NCI-H1105 treated with DMSO at 0.1 percent for 48 hours (cell line): ENCODE data around the gene C5orf15.
"Not testable (repeated sequence)": the region's sequence is repeated elsewhere in the genome, so short reads cannot be mapped to it uniquely, and the experiment has no call there.

ENCODE experiments used
- DNase-seq: peaks from one replicate; lab custom pipeline; 2025; lab: John Stamatoyannopoulos, UW

Gene C5orf15

DNA sequence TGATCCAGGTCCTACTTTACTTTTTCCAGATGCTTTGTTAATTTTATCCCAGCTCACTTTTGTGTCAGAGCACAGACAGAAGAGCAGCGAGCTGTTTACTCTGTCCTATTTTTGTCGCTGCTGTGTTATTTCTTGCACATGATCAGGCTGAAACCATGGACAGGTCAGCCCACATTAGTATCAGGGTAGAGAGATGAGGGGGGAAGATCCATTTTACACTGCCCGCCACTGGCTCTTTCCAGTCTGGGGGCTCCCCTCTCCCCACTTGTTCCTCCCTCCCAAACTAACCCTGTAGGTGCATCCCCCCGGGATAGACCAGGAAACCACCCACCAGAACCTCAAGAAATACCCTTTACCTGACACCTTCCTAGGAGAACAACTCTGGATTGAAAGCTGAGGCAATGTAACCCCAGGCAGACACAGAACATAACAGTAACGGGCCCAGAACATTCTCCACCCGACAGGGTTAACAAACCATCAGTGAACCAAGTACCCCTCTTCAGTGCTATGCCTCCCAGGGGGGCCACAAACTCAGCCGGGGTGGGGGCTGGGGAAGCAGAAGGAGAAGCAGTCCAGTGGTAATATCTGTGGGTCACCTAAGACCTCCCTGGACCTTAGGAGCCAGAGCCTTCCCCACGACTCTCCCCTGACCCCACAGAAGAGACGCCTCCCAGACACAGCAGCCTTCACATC, 26.0 kb upstream of the C5orf15 start:
- no peak for DNase-seq

- DNase-seq: no peak
These were observed 24.9 kb upstream of the C5orf15 start for GRCh38 chr5:133993185-133993936.

GRCh38 chr5:133992429-133993155, 24.2 kb upstream of the C5orf15 start:
- DNase-seq: no peak

DNA sequence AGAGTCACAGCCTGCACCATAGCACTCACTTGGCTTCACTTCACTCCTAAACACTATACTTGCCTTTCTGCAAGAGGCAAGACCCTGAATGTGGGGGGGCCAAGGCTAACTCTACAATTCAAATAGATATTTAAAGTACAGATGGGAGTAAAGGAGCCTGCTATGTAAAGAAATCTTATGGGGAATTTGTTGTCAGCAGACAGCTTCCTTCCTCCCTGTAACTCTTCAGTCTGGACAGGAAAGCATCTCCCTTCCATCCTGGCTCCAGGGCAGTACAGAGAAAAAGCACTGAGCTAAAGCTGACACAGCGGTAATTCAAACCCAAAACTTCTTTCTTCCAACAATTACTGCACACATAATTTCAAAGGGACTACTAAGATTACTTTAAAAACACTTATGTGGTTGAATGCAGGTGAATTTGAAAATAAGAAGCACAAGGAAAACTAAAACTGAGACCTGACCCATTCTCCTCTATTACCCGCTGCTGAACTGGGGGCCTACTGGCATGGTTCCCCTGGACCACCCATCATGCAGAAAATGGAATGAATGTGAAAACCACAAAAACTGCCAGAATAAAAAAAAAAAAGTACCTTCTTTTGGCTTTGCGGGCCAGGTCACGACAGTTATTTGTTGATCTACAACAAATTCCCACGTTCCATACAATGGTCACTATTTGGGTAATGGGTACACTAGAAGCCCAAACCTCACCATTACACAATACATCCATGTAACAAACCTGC, 22.9 kb upstream of the C5orf15 start:
- DNase-seq: no peak

DNA sequence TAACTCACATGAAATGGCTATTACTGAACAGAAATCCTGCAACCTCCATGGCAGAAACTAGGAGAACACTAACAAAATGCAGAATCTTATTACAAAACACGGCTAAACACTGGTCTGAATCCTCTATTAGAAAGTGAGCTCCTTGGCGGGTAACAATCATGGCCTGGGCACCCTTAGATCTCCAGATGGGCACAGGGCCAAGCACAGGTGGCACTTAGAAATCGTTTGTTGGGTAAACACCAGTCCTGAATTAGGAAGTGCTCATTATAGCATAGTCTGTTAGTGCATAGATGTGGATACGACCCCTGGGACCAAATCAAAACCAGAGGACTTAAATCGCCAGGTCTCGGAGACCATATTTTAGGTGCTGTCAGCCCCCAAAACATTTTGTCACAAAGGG, 22.0 kb upstream of the C5orf15 start:
- peak; percentile 68 for DNase-seq

- no peak for DNase-seq
These were observed 17.2 kb upstream of the C5orf15 start for GRCh38 chr5:133985540-133986180.

GRCh38 chr5:133983674-133984073, 15.2 kb upstream of the C5orf15 start:
- no peak for DNase-seq

- no peak for DNase-seq
These were observed 13.3 kb upstream of the C5orf15 start for GRCh38 chr5:133981714-133982113.

- no peak for DNase-seq
These were observed 12.2 kb upstream of the C5orf15 start for GRCh38 chr5:133980652-133981051.

DNA sequence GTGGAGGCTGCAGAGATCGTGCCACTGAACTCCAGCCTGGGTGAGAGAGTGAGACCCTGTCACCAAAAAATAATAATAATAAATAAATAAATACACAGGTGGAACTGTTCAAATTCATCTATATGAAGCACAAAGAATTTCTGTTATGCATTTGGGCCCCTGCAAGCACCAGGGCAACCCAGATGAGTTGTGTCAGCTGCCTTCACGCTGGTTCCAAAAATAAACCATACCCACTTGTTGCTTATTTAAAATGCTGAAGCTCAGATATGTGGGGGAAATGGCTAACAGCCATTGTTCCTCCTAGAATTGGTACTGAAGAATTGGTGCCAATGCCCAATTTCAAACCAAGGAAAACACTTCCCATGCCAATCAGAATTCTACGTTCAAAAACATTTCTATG, 10.5 kb upstream of the C5orf15 start:
- no peak for DNase-seq

- DNase-seq: no peak
These were observed 9.4 kb upstream of the C5orf15 start for GRCh38 chr5:133977858-133978257.

GRCh38 chr5:133977161-133977787, 8.8 kb upstream of the C5orf15 start:
- peak; percentile 64 for DNase-seq

DNA sequence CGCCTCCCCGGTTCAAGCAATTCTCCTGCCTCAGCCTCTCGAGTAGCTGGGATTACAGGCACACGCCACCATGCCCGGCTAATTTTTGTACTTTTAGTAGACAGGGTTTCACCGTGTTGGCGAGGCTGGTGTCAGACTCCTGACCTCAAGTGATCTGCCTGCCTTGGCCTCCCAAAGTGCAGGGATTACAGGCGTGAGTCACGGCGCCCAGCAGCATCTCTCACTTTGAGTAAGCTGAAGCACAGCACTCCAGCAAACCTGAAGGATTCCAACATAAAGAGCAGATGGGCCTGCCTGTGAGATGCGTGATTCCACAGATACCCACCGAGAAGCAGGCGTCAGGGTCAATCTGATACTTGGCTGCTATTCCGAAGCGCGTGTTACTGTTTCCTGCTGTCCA, 7.1 kb upstream of the C5orf15 start:
- DNase-seq: not testable (repeated sequence)

DNA sequence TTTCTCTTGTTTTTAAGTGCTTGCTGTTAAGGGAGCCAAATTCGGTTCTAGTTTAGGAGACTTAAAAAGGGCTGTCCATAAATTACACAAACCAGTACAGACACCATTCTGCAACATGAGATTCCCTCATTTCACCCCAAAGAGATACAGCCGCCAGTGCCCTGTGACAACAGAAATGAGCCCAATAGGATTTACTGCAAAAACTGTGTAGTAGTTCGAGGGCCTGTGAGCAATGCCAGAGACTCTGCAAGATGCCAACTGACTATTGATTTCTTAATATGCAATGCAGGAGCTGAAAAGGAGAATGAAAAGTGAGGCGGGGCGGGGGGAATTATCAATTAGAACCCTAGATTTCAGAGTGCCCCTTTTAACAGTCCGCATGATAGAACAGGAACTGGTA, 5.7 kb upstream of the C5orf15 start:
- DNase-seq: no peak

- DNase-seq: no peak
These were observed 2.0 kb upstream of the C5orf15 start for GRCh38 chr5:133970325-133970909.

DNA sequence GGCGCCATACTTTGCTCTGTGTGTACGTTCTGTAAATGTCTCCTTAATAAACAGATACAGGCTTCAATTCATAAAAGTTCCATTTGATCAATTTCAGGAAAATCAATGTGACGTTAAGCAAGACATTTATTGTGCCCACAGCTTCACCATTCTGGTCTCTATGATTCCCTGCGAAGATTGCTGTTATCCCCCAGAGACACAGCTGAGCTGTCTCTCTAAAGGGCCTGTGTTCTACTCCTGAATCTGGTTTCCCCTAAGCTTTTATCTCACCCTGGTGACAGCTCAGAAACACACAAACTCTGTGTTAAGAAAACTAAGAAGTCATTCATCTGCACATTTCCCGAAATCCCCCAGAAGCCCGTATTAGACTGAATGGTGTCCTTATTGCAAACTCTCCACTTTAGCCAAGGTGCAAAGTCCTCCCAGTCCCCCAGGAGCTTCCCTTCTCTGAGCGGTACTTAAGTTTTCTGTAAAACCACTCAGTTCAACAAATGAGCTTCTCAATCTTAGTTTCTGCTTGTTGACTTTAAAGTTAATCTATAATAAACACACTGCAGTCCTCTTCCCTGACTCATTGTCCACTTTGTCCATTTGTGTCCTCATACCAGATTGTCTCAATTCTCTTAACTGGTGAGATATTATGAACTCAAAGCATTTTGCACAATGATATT, 1.4 kb upstream of the C5orf15 start:
- DNase-seq: no peak

DNA sequence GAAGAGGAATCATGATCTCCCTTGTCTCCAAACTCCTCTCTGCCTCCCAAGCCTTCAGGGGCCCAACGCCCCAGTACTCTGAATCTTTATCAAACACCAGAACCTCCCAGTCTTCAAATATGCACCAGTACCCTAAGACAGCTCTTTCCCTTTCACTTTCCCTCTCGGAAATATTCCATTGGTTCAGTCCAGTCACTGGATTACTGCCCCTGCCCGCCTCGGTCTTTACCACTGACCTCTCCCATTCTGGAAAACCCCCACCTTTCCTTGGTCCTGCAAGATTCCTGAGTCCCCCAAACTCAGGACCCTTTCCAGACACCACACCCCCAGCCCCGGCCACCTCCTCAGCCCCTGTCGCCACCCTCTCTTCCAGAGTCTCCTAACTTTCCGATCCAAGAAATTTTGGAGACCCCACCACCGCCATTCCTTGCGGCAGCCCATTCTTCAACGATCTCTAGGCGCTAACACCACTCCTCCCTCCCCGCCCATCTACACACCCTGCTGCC, 674 bp downstream of the C5orf15 start:
- no peak for DNase-seq

DNA sequence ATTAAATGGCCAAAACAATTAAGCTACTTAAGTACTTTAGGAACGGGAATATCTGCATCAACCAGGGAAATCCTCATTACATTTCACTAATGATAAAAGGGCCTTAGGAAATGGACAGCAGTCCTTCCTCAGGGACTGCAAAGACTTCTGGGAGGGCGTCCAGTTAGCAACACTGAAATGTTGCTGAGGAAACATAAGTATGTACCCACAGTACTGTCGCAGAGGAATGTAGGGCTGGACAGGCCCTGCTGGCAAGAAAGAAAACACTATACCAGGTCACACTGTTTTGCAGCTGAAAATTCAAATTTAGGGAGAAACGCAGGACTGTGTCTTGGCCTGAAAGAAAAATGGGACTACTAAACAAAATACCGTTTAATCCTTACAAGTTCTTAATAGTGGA, 1.3 kb downstream of the C5orf15 start:
- DNase-seq: no peak

- DNase-seq: no peak
These were observed 2.3 kb downstream of the C5orf15 start for GRCh38 chr5:133966090-133966489.

GRCh38 chr5:133963493-133964128, 4.8 kb downstream of the C5orf15 start:
- no peak for DNase-seq
